Ovary (tissue), 9 donors: ENCODE results near the gene PERM1. TPM values are rescaled to one million over a fixed set of nuclear protein-coding genes. Genes with fewer than 3 reads are reported as not detected.
"Not testable (repeated sequence)": the region's sequence is repeated elsewhere in the genome, so short reads cannot be mapped to it uniquely, and the experiment has no call there.

ENCODE experiments used
- DNase-seq, 5 donors: peaks; one replicate each; pipeline ENCODE4 v3.0.0-alpha.2; 2019 to 2020
- H3K27ac ChIP-seq, 2 donors: fragments of 200-600 bp; one replicate each; pipeline versions ENCODE4 v1.5.1 to v1.8.0; 2019 to 2022
- H3K27me3 ChIP-seq: fragments of 200-600 bp; one replicate; pipeline ENCODE4 v1.8.0; 2022
- H3K36me3 ChIP-seq: fragments of 200-600 bp; sonication (generic); one replicate; pipeline ENCODE4 v1.5.1; 2019
- H3K4me1 ChIP-seq: one replicate; pipeline ENCODE4 v1.8.1; 2013; ENCODE audit warnings: mild to moderate bottlenecking, moderate library complexity; ENCODE audit not compliant: insufficient read depth
- H3K4me3 ChIP-seq: fragments of 200-600 bp; sonication (generic); one replicate; pipeline ENCODE4 v1.5.1; 2017
- H3K9me3 ChIP-seq, 2 donors: fragments of 200-600 bp in 1 of 2; sonication (generic) in 1 of 2; one replicate each; pipeline versions ENCODE4 v1.5.1 to v1.8.1; 2013 to 2019; ENCODE audit warnings: mild to moderate bottlenecking in 1 of 2, moderate library complexity in 1 of 2
- EP300 ChIP-seq: sonication (generic); formaldehyde crosslinking; IDR thresholded peaks from one replicate; pipeline ENCODE4 v1.6.1; 2017; ENCODE audit warnings: antibody characterized with exemption
- POLR2A ChIP-seq: fragments of 450-650 bp; IDR thresholded peaks from one replicate; pipeline ENCODE4 v1.6.1; 2017; ENCODE audit warnings: antibody characterized with exemption, mild to moderate bottlenecking, moderate library complexity
- WGBS, 3 donors: extraction: QIAGEN DNeasy Blood & Tissue Kit in 1 of 3; methylation state at CpG; one replicate each; pipeline versions ENCODE4 v1.1.5 to v1.1.7; 2013 to 2017; 5-methylcytosine and 5-hydroxymethylcytosine counted together
- intact Hi-C, 4 donors: fragments of 100-400 bp; cut with DNase I; formaldehyde crosslinking; loops; one replicate each; pipeline versions ENCODE4 v1.11.0 to v1.15.1; 2022 to 2023
- polyA plus RNA-seq, 2 donors: library from polyadenylated mRNA; stranded (reverse); fragments of 200-250 nt in 1 of 2; fragments of 350-450 nt in 1 of 2; fragmentation: Illumina TruSeq in 1 of 2; extraction: RNeasy Lipid Tissue Mini Kit (QIAGEN cat#74804) in 1 of 2; gene quantifications; one replicate each; pipeline ENCODE4 v1.2.3, GENCODE V29; 2013 to 2014
- total RNA-seq, 7 donors: library from RNA; depleted of rRNA in 2 of 7; stranded (reverse); fragments of >200 nt in 2 of 7; fragmentation: NEBNext Ultra II Directional in 3 of 7; extraction: Animal tissue kit (Norgen Biotek cat#: 25700) in 3 of 7; gene quantifications; one replicate each; pipeline versions ENCODE4 v1.1.0 to v1.2.4, GENCODE V29; 2016 to 2023
- TF ChIP-seq, protein P1 (sequence below), 3 donors: fragments of 450-650 bp in 2 of 3; fragments of 200-600 bp in 1 of 3; IDR thresholded peaks; one replicate each; pipeline versions ENCODE4 v1.5.1 to v1.8.0; 2016 to 2022; ENCODE audit warnings: antibody characterized with exemption in 3 of 3, mild to moderate bottlenecking in 1 of 3
- donor health status: DM: no; HTN: no; CAD: no; lungs with moderate emphysema.
- donor health status: DM: no; HTN: no; CAD: no.
- donor health status: Bipolar disorder and iron deficiency.
- donor health status: DM: yes; HTN: yes; CAD: no.
- donor health status: DM: no; HTN: no; CAD: no.
- donor health status: DM: yes; HTN: yes; CAD: no.

The PERM1 gene
- total and polyA plus RNA-seq, 9 donors: 0.07 to 0.34 (median 0.28) TPM; not detected in 4

DNA sequence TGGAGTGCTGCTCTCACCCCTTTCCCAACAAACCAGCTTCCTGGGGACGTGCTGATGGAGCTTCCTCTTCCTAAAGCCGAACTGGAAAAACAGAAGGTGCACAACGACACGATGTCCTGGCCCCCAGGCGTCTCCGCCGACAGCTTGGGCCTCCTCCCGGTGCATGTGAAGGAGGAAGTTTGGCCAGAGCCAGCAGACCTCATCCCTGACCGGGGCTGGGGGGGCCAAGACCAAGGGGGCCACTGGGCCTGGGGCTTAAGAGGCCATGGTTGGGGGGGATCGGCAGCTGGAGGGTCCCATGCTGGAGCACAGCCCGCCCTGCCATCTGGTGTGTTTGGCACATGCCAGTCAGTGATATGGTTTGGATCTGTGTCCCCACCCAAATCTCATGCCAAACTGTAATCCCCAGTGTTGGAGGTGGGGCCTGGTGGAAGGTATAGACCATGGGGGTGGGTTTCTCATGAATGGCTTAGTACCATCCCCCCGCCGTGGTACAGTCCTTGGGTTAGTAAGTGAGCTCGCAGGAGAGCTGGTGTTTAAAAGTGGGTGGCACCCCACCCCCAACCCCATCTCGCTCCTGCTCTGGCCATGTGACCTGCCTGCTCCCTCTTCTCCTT, 11.6 kb upstream of the PERM1 start:
- intact Hi-C loops: no loop called here
- TF ChIP-seq POLR2A: no peak

DNA sequence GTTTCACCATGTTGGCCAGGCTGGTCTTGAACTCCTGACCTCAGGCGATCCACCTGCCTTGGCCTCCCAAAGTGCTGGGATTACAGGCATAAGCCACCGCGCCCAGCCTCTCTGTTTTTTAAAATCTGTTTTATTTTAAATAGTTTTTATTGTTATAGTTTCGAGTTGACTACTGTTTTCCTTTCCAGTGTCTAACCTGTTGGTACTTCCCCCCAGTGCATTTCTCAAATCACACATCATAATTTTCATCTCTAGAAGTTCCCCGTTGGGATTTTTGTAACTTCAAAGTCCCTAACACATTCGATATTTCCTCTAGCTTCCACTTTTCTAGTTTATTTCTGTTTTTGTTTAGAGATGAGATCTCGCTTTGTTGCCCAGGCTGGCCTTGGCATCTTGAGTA, 10.5 kb upstream of the PERM1 start:
- H3K9me3 ChIP-seq: peaks cover 0 to 4% of the 10 kb centered on the region in 2 donors
- intact Hi-C loops: no loop called here
- H3K4me1 ChIP-seq: no peaks in the 10 kb centered on the region
- WGBS, 3 donors: 87 to 93% (median 91%) methylated on average over 7 of the region's 7 CpGs
- H3K4me3 ChIP-seq: no peak overlapping the region
- no peaks in the 10 kb centered on the region for H3K27me3 ChIP-seq
- no peak for TF ChIP-seq POLR2A
- TF ChIP-seq, protein P1, sequence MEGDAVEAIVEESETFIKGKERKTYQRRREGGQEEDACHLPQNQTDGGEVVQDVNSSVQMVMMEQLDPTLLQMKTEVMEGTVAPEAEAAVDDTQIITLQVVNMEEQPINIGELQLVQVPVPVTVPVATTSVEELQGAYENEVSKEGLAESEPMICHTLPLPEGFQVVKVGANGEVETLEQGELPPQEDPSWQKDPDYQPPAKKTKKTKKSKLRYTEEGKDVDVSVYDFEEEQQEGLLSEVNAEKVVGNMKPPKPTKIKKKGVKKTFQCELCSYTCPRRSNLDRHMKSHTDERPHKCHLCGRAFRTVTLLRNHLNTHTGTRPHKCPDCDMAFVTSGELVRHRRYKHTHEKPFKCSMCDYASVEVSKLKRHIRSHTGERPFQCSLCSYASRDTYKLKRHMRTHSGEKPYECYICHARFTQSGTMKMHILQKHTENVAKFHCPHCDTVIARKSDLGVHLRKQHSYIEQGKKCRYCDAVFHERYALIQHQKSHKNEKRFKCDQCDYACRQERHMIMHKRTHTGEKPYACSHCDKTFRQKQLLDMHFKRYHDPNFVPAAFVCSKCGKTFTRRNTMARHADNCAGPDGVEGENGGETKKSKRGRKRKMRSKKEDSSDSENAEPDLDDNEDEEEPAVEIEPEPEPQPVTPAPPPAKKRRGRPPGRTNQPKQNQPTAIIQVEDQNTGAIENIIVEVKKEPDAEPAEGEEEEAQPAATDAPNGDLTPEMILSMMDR (IDR thresholded peaks at IDR 0.05): no peak
- TF ChIP-seq EP300: no peak
- H3K27ac ChIP-seq: no peak overlapping the region
- no peaks in the 10 kb centered on the region for H3K36me3 ChIP-seq
- no peak for DNase-seq

More for the DNA sequence above, 11.6 kb upstream of the PERM1 start:
- Histone ChIP-seq H3K9me3 (peaks cover 0 to 4% of the 10 kb centered on the region in 2 donors), H3K4me3 (no peak overlapping the region), H3K4me1 (peaks cover 3% of the 10 kb centered on the region), H3K27ac (no peak overlapping the region), H3K36me3 (no peaks in the 10 kb centered on the region), H3K27me3 (peaks cover 9% of the 10 kb centered on the region)
- WGBS, 3 donors: 80% methylated on average over 15 of the region's 15 CpGs
- DNase-seq: no peak

DNA sequence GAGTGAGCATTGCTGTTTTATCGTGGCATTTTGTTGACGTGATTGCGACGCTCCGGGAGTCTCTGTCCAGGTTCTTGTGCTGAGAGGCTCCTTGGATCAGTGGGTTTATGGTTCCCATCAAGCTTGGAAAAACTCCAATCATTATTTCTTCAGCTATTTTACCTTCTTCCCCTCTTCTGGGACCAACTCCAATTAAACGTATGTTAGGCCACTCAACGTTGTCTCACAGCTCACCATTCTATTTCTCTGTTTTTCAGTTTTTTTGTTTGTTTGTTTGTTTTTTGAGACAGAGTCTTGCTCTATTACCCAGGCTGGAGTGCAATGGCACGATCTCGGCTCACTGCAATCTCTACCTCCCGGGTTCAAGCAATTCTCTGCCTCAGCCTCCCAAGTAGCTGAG, 10.0 kb upstream of the PERM1 start:
- DNase-seq: no peak
- H3K27ac ChIP-seq: no peak overlapping the region
- 93 to 94% (median 94%) methylated on average over 10 of the region's 10 CpGs for WGBS, 3 donors
- peaks cover 0 to 4% of the 10 kb centered on the region in 2 donors for H3K9me3 ChIP-seq
- intact Hi-C loops: no loop called here
- H3K36me3 ChIP-seq: no peaks in the 10 kb centered on the region
- H3K27me3 ChIP-seq: no peaks in the 10 kb centered on the region
- H3K4me3 ChIP-seq: no peak overlapping the region
- TF ChIP-seq EP300: no peak
- TF ChIP-seq POLR2A: no peak
- TF ChIP-seq, protein P1 (IDR thresholded peaks at IDR 0.05): no peak
- H3K4me1 ChIP-seq: no peaks in the 10 kb centered on the region

DNA sequence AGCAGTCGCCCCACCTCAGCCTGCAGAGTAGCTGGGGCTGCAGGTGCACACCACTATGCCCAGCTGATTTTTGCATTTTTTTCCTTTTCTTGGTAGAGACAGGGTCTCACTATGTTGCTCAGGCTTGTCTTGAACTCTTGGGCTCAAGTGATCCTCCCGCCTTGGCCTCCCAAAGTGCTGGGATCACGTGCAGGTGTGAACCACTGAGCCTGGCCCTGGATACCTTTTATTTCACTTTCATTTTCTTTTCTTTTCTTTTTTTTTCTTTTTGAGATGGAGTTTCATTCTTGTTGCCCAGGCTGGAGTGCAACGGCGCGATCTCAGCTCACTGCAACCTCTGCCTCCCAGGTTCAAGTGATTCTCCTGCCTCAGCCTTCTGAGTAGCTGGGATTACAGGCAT, 9.4 kb upstream of the PERM1 start:
- H3K4me3 ChIP-seq, H3K27me3 ChIP-seq, H3K36me3 ChIP-seq, H3K27ac ChIP-seq, H3K4me1 ChIP-seq, intact Hi-C loops, DNase-seq, H3K9me3 ChIP-seq: not testable (repeated sequence)
- 93 to 96% (median 96%) methylated on average over 6 of the region's 6 CpGs for WGBS, 3 donors

DNA sequence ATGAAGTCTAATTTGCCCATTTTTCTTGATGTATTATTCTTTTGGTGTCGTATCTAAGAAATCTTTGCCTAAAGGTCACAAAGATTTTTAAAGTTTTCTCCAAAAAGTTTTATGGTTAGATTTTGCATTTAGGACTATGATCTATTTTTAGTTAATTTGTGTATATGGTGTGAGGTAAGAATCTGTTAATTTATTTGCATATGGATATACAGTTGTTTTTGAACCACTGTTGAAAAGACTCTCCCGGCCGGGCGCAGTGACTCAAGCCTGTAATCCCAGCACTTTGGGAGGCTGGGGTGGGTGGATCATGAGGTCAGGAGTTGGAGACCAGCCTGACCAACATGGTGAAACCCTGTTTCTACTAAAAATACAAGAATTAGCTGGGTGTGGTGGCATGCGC, 6.2 kb upstream of the PERM1 start:
- WGBS, 3 donors: 78 to 88% (median 86%) methylated on average over 5 of the region's 5 CpGs
- intact Hi-C loops: loop anchor here in 2 of 4 donors (10.0 kb wide), 1 partner anchor 307 kb away; no protein-coding TSS in a partner anchor
- DNase-seq: not testable (repeated sequence)

DNA sequence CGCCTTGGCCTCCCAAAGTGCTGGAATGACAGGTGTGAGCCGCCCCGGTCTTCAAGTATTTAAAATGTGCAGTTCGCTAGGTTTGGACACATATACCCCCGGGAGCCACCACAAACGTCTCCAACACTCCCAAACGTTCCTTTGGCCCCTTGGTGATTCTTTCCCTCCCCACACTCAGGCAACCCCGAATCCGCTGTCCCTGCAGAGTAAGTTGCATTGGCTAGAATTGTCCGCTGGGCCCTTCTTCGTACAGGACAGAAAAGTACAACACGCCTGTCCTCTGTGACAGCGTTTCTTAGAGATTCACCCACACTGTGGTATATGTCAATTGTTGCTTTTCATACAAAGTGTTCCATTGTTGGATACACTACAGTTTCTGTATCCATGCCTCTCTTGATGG, 3.2 kb upstream of the PERM1 start:
- no peak for DNase-seq
- H3K27ac ChIP-seq: no peak overlapping the region
- no peaks in the 10 kb centered on the region for H3K4me1 ChIP-seq
- H3K27me3 ChIP-seq: no peaks in the 10 kb centered on the region
- no peaks in the 10 kb centered on the region for H3K36me3 ChIP-seq
- H3K9me3 ChIP-seq: no peaks in the 10 kb centered on the region
- H3K4me3 ChIP-seq: no peak overlapping the region
- TF ChIP-seq EP300 (no peak), POLR2A (no peak)
- TF ChIP-seq, protein P1 (IDR thresholded peaks at IDR 0.05): no peak
- WGBS, 3 donors: 69 to 81% (median 75%) methylated on average over 13 of the region's 13 CpGs
- intact Hi-C loops: loop anchor here in 2 of 4 donors (2.0 to 10.0 kb wide), 2 partner anchors 78 to 310 kb away; no protein-coding TSS in a partner anchor

More for the DNA sequence above, 6.2 kb upstream of the PERM1 start:
- H3K27ac ChIP-seq, H3K4me3 ChIP-seq, H3K27me3 ChIP-seq, H3K36me3 ChIP-seq, H3K9me3 ChIP-seq, H3K4me1 ChIP-seq: not testable (repeated sequence)
